ENCODE results near the gene MAP3K14. TPM values are rescaled to one million over a fixed set of nuclear protein-coding genes. Genes with fewer than 3 reads are reported as not detected.
A peak's percentile ranks its signal among the peaks of the same experiment; 100 is the strongest.

Gene MAP3K14
- total and polyA plus RNA-seq, 5 donors: 10.8 to 17.1 (median 15.0) TPM

DNA sequence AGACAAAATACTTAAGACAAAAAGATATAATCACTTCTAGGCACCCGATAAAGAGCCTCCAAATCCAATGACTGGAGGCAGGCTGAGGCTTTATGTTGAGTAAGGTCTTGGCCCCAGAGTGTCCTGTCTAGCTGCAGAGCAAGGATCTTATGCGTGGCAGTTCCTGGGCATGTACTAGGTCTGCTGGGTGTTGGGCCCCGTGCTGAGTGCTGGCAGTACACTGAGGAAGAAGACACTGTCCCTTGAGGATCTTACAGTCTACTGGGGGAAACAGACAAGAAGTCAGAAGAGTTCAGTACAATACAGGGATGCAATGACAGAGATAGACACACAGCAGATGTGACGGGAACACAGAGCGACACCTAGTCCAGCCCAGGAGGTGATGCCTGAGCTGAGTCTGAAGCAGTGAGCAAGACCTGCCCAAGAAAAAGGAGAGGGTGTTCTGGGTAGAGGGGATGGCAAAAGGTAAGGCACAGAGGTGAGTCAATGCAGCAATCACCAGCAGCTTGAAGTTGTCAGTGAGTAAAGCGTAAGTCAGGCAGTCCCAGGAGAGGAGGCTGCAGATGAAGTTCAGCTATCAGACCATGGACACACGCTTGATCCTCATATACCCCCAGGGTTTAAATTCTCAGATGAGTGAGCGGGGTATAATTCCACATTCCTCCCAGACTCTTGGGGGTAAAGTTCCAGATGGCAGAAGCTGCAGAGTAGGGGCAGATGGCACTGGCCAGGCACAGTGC, 18.1 kb downstream of the MAP3K14 start:
- DNase-seq (peak in 1 of 3 donors; percentile 42), ATAC-seq (no peak)
- no peak overlapping the region for H3K4me3 ChIP-seq (ENCODE audit: low read length)
- H3K4me1 ChIP-seq (ENCODE audit: control insufficient read depth, insufficient read depth, low read length): peaks cover 39% of the 10 kb centered on the region
- peak overlapping the region; percentile 78 for H3K27ac ChIP-seq (ENCODE audit: low read length)
- intact Hi-C loops (cut with DNase I): no loop called here
- no peaks in the 10 kb centered on the region for H3K27me3 ChIP-seq (ENCODE audit: control insufficient read depth, insufficient read depth)
- H3K9me3 ChIP-seq (ENCODE audit: control insufficient read depth, low read length): no peaks in the 10 kb centered on the region
- 66% methylated on average over 8 of the region's 8 CpGs for WGBS

DNA sequence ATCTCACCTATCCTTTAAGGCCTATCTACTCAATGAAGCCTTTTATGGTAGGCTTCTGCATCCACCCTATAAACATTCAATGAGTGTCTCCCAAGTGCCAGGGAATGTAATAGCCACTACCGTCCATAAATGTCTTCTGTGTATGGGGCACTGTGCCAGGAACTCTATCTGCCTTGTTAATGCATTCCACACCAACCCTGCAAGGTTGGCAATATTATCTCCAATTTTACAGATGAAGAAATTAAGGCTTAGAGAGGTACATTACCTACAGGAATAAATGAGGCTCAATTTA, 20.0 kb downstream of the MAP3K14 start:
- 39% methylated on average over 1 of the region's 1 CpG for WGBS
- DNase-seq (peak in 1 of 3 donors; percentile 29), ATAC-seq (no peak)
- no peaks in the 10 kb centered on the region for H3K27me3 ChIP-seq (ENCODE audit: control insufficient read depth, insufficient read depth)
- H3K9me3 ChIP-seq (ENCODE audit: control insufficient read depth, low read length): no peaks in the 10 kb centered on the region
- peaks cover 49% of the 10 kb centered on the region for H3K4me1 ChIP-seq (ENCODE audit: control insufficient read depth, insufficient read depth, low read length)
- peak overlapping the region; percentile 90 for H3K27ac ChIP-seq (ENCODE audit: low read length)
- intact Hi-C loops (cut with DNase I): no loop called here
- no peak overlapping the region for H3K4me3 ChIP-seq (ENCODE audit: low read length)

DNA sequence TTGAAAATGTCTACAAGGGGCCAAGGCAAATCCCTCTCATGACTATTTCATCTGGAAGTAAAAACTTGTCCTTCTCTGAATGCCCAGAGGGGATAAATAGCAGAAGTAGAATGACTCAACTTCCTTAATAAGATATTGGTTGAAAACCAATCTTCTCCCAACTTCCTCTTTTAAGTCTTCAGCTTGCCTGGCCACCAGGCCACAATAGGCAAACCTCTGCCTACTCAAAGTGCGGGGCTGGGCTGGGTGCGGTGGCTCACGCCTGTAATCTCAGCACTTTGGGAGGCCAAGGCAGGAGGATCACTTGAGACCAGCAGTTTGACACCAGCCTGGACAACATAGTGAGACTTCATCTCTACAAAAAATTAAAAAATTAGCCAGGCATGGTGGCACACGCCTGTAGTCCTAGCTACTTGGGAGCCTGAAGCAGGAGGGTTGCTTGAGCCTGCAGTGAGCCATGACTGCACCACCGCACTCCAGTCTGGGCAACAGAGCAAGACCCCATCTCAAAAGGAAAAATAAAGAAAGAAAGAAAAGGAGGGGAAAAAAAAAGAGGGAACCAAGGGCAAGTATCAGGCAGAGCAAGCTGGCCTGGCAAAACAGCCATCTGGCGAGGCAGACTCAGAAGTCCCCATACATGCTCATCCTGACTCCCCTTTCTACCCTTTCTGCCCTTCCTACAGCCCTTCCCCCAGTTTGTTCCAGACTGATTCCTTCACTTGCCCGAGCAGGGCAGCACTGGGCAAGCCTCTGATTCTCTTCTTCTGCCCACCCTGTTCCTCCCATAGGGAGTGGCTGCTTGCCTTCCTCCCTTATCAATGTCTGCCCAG, 20.6 kb downstream of the MAP3K14 start:
- no peak overlapping the region for H3K4me3 ChIP-seq (ENCODE audit: low read length)
- H3K27ac ChIP-seq (ENCODE audit: low read length): peak overlapping the region; percentile 90
- intact Hi-C loops (cut with DNase I): no loop called here
- ATAC-seq (no peak), DNase-seq (peak in 2 of 3 donors; percentile 37 to 58)
- H3K9me3 ChIP-seq (ENCODE audit: control insufficient read depth, low read length): no peaks in the 10 kb centered on the region
- peaks cover 49% of the 10 kb centered on the region for H3K4me1 ChIP-seq (ENCODE audit: control insufficient read depth, insufficient read depth, low read length)
- no peaks in the 10 kb centered on the region for H3K27me3 ChIP-seq (ENCODE audit: control insufficient read depth, insufficient read depth)
- WGBS: 81% methylated on average over 7 of the region's 7 CpGs

DNA sequence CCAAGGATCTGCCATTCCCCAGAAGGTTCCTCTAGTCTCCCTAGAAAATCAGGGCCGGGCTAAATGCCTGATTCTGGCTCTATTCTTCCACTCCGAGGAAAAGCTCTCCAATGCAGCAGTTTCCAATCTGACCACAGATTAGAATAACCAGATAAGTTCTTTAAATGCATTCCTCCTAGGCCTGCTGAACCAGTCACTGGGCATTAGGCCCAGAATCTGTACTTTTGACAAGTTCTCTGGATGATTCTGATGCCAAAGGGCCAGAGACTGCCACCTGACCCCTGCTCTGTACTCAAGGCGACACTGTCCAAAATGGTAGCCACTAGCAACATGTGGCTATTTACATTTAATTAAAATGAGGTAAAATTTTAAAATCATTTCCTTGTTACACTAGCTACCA, 22.3 kb downstream of the MAP3K14 start:
- H3K4me3 ChIP-seq (ENCODE audit: low read length): no peak overlapping the region
- no peaks in the 10 kb centered on the region for H3K27me3 ChIP-seq (ENCODE audit: control insufficient read depth, insufficient read depth)
- intact Hi-C loops (cut with DNase I): no loop called here
- WGBS: 22% methylated on average over 3 of the region's 3 CpGs
- peak overlapping the region; percentile 85 for H3K27ac ChIP-seq (ENCODE audit: low read length)
- DNase-seq: peak in 2 of 3 donors; percentile 39 to 81
- peak; percentile 67 to 70 for ATAC-seq
- H3K9me3 ChIP-seq (ENCODE audit: control insufficient read depth, low read length): no peaks in the 10 kb centered on the region
- peaks cover 56% of the 10 kb centered on the region for H3K4me1 ChIP-seq (ENCODE audit: control insufficient read depth, insufficient read depth, low read length)

DNA sequence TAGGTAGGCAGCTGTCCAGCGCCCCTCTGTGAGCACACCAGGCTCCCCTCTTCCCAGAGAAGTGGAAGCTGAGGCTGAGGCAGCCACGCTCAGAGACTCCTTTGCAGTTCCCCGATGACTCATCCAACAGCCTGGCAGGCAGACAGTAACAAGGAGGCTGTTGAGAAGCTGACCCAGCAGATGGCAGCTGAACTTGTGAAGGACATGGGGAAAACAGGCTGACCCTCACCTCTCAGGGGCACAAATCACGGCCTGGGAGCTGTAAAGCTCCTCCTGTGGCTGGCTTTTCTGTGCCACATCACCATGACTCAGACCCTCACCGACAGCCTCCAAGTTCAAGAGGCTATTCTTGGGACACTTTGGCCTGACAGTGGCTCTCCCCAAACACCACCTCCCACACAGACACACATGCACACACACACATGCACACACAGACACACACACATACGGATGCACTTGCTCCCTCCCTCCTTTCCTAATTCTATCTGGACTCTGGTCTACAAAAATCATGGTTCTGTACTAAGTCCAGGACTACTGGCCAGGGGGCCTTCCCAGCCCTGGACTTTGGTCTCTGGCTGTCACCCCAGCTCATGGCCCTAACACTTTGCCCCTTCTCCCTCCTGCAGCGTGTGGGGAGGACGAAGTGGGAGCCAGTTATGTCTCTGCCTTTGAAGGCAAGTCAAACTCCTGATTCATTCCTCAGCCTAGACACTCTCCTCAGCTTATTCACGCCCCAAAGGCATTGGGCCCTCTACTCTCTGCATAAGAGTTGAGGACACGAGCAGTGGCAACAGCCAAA, 23.2 kb downstream of the MAP3K14 start:
- H3K4me3 ChIP-seq (ENCODE audit: low read length): no peak overlapping the region
- no peaks in the 10 kb centered on the region for H3K27me3 ChIP-seq (ENCODE audit: control insufficient read depth, insufficient read depth)
- peak overlapping the region; percentile 85 for H3K27ac ChIP-seq (ENCODE audit: low read length)
- intact Hi-C loops (cut with DNase I): no loop called here
- H3K9me3 ChIP-seq (ENCODE audit: control insufficient read depth, low read length): no peaks in the 10 kb centered on the region
- H3K4me1 ChIP-seq (ENCODE audit: control insufficient read depth, insufficient read depth, low read length): peaks cover 50% of the 10 kb centered on the region
- ATAC-seq (peak; percentile 78 to 82), DNase-seq (peak; percentile 87 to 91 (median 90))
- WGBS: 29% methylated on average over 10 of the region's 10 CpGs

DNA sequence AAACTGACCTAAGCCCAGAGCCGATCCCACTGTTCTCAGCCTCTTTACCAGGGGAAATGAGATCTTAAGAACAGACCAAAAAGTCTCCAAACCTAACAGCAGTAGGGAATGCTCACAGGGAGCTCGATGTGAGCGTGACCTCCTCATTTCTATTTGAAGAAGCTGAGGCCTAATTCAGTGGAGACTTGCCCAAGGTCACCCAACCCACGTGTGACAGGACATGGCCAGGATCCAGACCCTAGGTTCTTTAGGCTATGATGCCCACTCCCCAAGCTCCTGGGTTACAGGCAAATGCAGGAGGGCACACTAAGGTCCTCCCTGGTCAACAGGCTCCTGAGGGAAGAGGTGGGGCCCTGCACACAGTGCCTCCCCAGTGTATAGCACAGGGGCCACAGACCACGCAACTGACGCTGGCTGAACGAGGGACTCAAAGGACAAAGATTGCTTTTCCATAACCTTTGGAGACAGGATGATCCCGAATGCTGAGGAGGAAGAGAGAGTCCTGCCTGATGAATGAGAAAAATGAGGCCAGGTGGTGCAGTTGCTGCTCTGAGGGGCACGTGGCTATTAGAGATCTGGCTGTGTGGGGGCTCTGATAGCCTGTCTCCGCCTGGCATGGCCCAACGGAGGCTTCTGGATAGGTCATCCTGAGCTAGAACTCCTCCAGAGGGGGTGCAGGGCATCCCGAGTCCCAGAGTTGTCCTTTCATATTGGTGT, 24.0 kb downstream of the MAP3K14 start:
- peak in 1 of 3 donors; percentile 32 for DNase-seq
- ATAC-seq: peak in 1 of 2 donors; percentile 2
- Histone ChIP-seq H3K27ac (ENCODE audit: low read length) (peak overlapping the region; percentile 85), H3K9me3 (ENCODE audit: control insufficient read depth, low read length) (no peaks in the 10 kb centered on the region), H3K4me3 (ENCODE audit: low read length) (no peak overlapping the region), H3K27me3 (ENCODE audit: control insufficient read depth, insufficient read depth) (no peaks in the 10 kb centered on the region), H3K4me1 (ENCODE audit: control insufficient read depth, insufficient read depth, low read length) (peaks cover 50% of the 10 kb centered on the region)
- 55% methylated on average over 12 of the region's 12 CpGs for WGBS
- intact Hi-C loops (cut with DNase I): no loop called here

DNA sequence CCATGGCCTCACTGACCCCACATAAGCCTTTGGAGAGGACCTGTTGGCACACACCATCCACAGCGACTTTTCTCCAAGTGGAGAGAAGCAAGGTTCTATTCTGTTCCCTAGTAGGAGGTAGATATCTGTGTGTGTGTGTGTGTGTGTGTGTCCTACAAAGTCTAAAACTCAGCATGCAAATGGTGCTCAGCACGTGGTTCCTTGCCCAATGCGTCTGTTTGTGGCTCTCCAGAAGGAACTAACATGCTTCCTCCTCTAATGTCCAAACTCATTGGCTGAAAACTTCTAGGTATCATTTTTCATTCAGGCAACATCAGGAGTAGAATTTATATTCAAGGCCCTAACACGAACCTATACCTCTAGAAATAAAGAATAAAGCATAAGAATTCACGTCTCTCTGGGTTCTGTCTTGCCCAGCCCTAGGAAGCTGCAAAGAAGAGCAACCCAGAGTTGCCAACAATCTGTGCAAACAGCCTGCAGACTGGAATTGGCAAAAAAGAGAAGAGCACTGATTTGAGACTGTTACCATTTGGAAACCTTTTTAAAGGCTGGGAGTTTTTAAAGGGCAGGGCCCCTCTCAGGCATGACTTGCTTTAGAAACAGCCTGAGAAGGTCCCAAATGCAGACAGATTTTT, 25.5 kb downstream of the MAP3K14 start:
- no peaks in the 10 kb centered on the region for H3K27me3 ChIP-seq (ENCODE audit: control insufficient read depth, insufficient read depth)
- ATAC-seq: no peak
- H3K4me3 ChIP-seq (ENCODE audit: low read length): no peak overlapping the region
- 55% methylated on average over 5 of the region's 5 CpGs for WGBS
- H3K27ac ChIP-seq (ENCODE audit: low read length): peak overlapping the region; percentile 25
- peak in 1 of 3 donors; percentile 77 for DNase-seq
- no peaks in the 10 kb centered on the region for H3K9me3 ChIP-seq (ENCODE audit: control insufficient read depth, low read length)
- intact Hi-C loops (cut with DNase I): no loop called here
- peaks cover 42% of the 10 kb centered on the region for H3K4me1 ChIP-seq (ENCODE audit: control insufficient read depth, insufficient read depth, low read length)

DNA sequence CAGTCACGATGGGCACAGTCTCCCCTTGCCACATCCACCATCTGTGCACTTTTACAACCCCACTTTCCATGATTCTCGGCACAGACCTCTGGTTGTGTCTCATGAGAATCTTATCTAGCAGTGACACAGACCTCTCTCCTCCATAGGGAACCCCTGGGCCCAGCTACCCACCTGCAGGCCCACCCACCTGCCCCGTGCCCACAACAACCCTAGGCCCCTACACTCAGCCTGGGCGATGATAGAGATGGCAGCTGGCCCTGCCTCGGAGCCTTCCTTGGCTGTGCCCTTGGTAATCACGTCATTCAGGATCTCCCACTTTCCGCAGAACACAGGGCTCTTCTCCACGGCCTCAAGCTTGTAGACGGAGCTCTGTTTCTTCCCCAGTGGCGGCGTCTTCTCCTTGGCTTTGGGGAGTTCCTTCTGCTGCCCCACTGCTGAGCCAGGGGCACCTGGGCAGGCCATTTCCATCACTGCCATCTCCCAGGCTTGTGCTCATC, 26.5 kb downstream of the MAP3K14 start:
- DNase-seq: peak in 1 of 3 donors; percentile 13
- no peak overlapping the region for H3K4me3 ChIP-seq (ENCODE audit: low read length)

DNA sequence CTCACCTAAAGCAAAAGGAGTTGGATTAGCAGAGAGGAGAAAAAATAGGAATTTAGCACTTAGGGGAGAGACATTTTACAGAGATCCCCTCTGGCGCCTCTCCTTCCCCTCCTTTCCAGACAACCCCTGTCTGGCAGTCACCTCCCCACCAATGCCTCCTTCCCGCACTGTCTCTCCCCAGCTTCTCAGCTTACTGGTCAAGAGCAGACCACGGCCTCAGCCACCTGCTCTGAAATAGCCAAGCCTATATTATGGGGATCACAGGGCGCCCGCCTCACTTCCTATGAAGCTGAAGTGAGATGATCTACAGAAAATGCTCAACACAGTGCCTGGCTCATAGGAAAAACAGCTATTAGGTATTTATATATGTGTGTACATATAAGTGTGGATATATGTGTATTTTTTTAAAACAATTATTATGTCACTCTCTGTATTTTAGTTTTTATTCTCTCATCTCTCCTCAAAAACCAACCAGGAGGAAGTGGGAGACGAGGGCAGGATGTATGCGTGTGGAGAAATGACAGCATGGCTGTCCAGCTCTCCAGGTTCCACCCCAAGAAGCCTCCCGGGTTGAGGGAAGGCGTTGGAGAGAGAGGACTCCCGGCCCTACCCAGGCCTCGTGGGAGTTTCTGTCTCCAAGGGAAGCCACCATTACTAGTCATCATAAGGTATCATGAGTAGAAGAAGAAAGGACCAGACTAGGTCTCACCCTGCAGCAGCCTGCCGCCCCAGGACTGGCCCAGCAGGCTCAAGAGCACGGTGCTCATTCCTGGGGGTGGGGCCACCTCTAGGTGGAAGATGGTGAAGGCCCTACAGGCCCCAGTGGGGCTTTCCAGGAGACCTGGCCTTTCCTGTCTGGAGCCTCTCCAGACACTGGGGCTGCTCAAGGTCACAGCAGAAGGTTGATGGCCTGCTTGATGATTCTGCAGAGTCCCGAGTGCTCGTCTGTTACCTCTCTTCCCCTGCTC, 27.2 kb downstream of the MAP3K14 start:
- no peak for ATAC-seq
- H3K9me3 ChIP-seq (ENCODE audit: control insufficient read depth, low read length): no peaks in the 10 kb centered on the region
- H3K4me1 ChIP-seq (ENCODE audit: control insufficient read depth, insufficient read depth, low read length): peaks cover 36% of the 10 kb centered on the region
- DNase-seq: peak in 1 of 3 donors; percentile 29
- peak overlapping the region; percentile 48 for H3K27ac ChIP-seq (ENCODE audit: low read length)
- H3K27me3 ChIP-seq (ENCODE audit: control insufficient read depth, insufficient read depth): no peaks in the 10 kb centered on the region
- intact Hi-C loops (cut with DNase I): no loop called here
- WGBS: 66% methylated on average over 15 of the region's 15 CpGs
- H3K4me3 ChIP-seq (ENCODE audit: low read length): no peak overlapping the region

More for the DNA sequence above, 26.5 kb downstream of the MAP3K14 start:
- no peak for ATAC-seq
- Histone ChIP-seq H3K4me1 (ENCODE audit: control insufficient read depth, insufficient read depth, low read length) (peaks cover 34% of the 10 kb centered on the region), H3K27ac (ENCODE audit: low read length) (peak overlapping the region; percentile 10), H3K27me3 (ENCODE audit: control insufficient read depth, insufficient read depth) (no peaks in the 10 kb centered on the region), H3K9me3 (ENCODE audit: control insufficient read depth, low read length) (no peaks in the 10 kb centered on the region)
- intact Hi-C loops (cut with DNase I): no loop called here
- 83% methylated on average over 11 of the region's 11 CpGs for WGBS

Measured in right cardiac atrium (tissue), 5 donors.